DMS53 treated with DMSO at 0.1 percent for 48 hours (cell line): Measurements from ENCODE around the gene RANBP3L.
"Not testable (repeated sequence)": the region's sequence is repeated elsewhere in the genome, so short reads cannot be mapped to it uniquely, and the experiment has no call there.

Experiments
- DNase-seq: peaks from one replicate; lab custom pipeline; 2025; ENCODE audit not compliant: unreplicated experiment; lab: John Stamatoyannopoulos, UW

Gene RANBP3L

GRCh38 chr5:36214436-36214835, 87.3 kb downstream of the RANBP3L start:
- no peak for DNase-seq

DNA sequence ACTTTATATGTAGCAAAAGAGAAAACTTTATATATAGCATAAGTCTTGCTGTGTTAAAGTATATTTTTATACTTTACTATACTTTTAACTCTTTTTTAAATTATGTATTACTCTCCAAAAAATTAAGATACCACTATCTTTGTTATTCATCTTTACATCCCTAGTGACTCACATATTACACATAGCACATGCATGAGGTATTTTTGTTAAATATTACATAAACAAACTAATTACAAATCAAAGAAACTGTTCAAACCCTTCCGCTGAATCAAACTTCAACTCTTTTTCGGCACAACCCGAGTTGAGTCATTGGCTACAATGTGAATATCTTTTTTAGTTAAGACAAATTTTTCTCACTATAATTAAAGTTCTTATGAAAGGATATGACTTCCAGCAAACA, 92.0 kb downstream of the RANBP3L start:
- no peak for DNase-seq

DNA sequence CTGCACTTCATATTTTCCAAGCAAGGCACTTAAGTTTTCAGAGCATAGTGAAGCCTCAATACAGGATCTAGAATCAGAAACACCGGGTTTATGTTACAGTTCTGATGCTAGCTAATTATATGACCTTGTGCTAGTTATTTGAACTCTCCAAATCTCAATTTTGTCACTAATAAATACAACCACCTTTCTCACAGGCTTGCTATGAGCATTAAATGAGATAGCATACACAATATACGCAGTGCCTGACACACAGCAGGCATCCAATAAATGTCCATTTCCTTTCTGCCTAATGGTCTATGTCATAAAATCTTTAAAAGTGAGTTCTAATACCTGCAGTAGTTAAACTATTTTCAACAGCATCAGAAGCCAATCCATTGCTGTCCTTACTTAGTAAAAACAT, 92.9 kb downstream of the RANBP3L start:
- DNase-seq, result no peak

DNA sequence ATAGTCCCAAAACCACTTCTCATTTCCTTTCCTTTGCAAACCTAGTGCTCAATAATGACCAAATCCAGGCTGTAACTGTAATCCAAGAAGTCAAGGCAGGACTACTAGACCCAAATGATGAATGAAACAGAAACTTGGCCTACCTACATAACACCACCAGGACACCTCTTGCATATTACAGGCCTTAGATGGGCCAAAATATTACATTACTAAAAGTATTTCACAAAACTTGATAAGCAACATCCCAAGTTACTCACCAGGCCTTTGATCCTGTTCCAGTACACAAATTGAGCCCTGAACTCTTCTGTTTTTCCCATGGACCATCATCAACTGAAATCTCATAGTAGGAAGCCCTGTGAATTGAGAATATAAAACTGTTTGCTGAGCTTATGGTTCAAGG, 94.8 kb downstream of the RANBP3L start:
- DNase-seq, result no peak

DNA sequence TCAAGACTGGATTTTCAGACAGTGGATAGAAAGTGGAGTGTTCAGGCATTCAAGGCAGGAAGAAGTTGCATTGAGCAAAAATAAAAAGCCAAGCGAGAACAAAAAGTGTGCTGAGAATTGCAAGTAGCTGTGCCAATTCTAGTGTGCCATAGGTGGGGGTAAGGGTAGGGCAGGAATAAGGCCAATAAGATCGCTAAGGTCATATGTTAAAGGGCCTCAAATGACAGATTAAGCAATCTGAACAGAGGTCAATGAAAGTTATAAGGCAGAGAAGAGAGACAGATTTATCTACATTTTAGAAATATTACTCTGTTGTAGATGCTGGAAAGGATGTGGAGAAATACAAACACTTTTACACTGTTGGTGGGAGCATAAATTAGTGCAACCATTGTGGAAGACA, 96.4 kb downstream of the RANBP3L start:
- DNase-seq, result no peak

GRCh38 chr5:36202521-36202961, 99.2 kb downstream of the RANBP3L start:
- DNase-seq, result no peak

GRCh38 chr5:36200513-36200912, 101.2 kb downstream of the RANBP3L start:
- DNase-seq, result no peak

GRCh38 chr5:36199620-36200019, 102.1 kb downstream of the RANBP3L start:
- no peak for DNase-seq

GRCh38 chr5:36198783-36199182, 102.9 kb downstream of the RANBP3L start:
- DNase-seq, result not testable (repeated sequence)
